HepG2 (cell line): ENCODE measurements around the gene POLE4. TPM values are rescaled to one million over a fixed set of nuclear protein-coding genes. Genes with fewer than 3 reads are reported as not detected.

Experiments
- ARHGAP35 ChIP-seq: sonication (generic); formaldehyde crosslinking; IDR thresholded peaks from 2 replicates; pipeline ENCODE4 v1.9.0; 2022; ENCODE audit warnings: mild to moderate bottlenecking, inconsistent platforms, moderate library complexity, missing genetic modification reagents, borderline replicate concordance
- ATF6 ChIP-seq: sonication (generic); formaldehyde crosslinking; conservative IDR thresholded peaks from 2 replicates; pipeline ENCODE4 v1.4.0; 2020; ENCODE audit warnings: missing genetic modification reagents
- DRAP1 ChIP-seq: IDR thresholded peaks from 2 replicates; pipeline ENCODE4 v1.6.1; 2016; ENCODE audit warnings: missing genetic modification reagents, missing compliant biosample characterization
- FOXP4 ChIP-seq: sonication (generic); formaldehyde crosslinking; IDR thresholded peaks from 2 replicates; pipeline ENCODE4 v1.4.0; 2020; ENCODE audit warnings: missing genetic modification reagents
- GABPB1 ChIP-seq: IDR thresholded peaks from 2 replicates; pipeline ENCODE4 v1.6.1; 2016; ENCODE audit warnings: mild to moderate bottlenecking, missing genetic modification reagents, moderate library complexity, missing compliant biosample characterization
- GPN1 ChIP-seq: sonication (generic); formaldehyde crosslinking; IDR thresholded peaks from 2 replicates; pipeline ENCODE4 v1.5.1; 2020; ENCODE audit warnings: missing genetic modification reagents, borderline replicate concordance
- HNRNPLL ChIP-seq: fragments of 200-400 bp; formaldehyde crosslinking; IDR thresholded peaks from 2 replicates; pipeline ENCODE4 v1.6.1; 2017; ENCODE audit warnings: mild to moderate bottlenecking, low read depth, low read length; ENCODE audit not compliant: poor library complexity, severe bottlenecking
- KDM2A ChIP-seq: sonication (generic); formaldehyde crosslinking; IDR thresholded peaks from 2 replicates; pipeline ENCODE4 v1.4.0; 2020; ENCODE audit warnings: low read depth, missing genetic modification reagents, borderline replicate concordance
- NKX3-1 ChIP-seq: sonication (generic); formaldehyde crosslinking; IDR thresholded peaks from 2 replicates; pipeline ENCODE4 v1.5.0; 2020; ENCODE audit warnings: missing genetic modification reagents
- PBX3 ChIP-seq: sonication (generic); formaldehyde crosslinking; IDR thresholded peaks from 2 replicates; pipeline ENCODE4 v1.8.1; 2023; ENCODE audit warnings: missing genetic modification reagents, inconsistent platforms, borderline replicate concordance
- TCF12 ChIP-seq, 2 experiments: fragments of 450-650 bp in 1 of 2; sonication (generic) in 1 of 2; formaldehyde crosslinking in 1 of 2; IDR thresholded peaks; 2 replicates each; pipeline versions ENCODE4 v1.6.1 to v1.8.0; 2017 to 2022; ENCODE audit warnings: antibody characterized with exemption in 1 of 2, mild to moderate bottlenecking in 1 of 2, missing genetic modification reagents in 1 of 2, moderate library complexity in 1 of 2
- TCF7 ChIP-seq: sonication (generic); IDR thresholded peaks from 2 replicates; pipeline ENCODE4 v1.6.1; 2016; ENCODE audit warnings: antibody characterized with exemption, low read depth
- U2AF1 ChIP-seq: fragments of 200-400 bp; formaldehyde crosslinking; optimal IDR thresholded peaks from 2 replicates; pipeline ENCODE3; 2017; ENCODE audit warnings: mild to moderate bottlenecking, low read depth, low read length
- ZFP1 ChIP-seq: IDR thresholded peaks from 2 replicates; pipeline ENCODE4 v1.6.1; 2016
- ZKSCAN5 ChIP-seq: sonication (generic); formaldehyde crosslinking; IDR thresholded peaks from 2 replicates; pipeline ENCODE4 v1.5.1; 2020; ENCODE audit warnings: mild to moderate bottlenecking, missing genetic modification reagents
- ZNF501 ChIP-seq: sonication (generic); formaldehyde crosslinking; IDR thresholded peaks from 2 replicates; pipeline ENCODE4 v1.5.1; 2020; ENCODE audit warnings: mild to moderate bottlenecking, moderate library complexity, missing genetic modification reagents
- ZNF792 ChIP-seq: IDR thresholded peaks from 2 replicates; pipeline ENCODE4 v1.6.1; 2016
- polyA plus RNA-seq, 8 experiments: library from polyadenylated mRNA; depleted of rRNA in 3 of 8; stranded (reverse) in 7 of 8; unstranded in 1 of 8; fragments of >200 nt; fragmentation: Illumina TruSeq in 4 of 8; extraction: Trizol in 4 of 8; gene quantifications; 2 replicates each; pipeline versions ENCODE4 v1.2.1 to v1.2.3, GENCODE V29; 2011 to 2016; ENCODE audit warnings: low read depth in 4 of 8, missing spikeins in 1 of 8, mixed read lengths in 1 of 8; ENCODE audit not compliant: insufficient read depth in 1 of 8
- total RNA-seq, 5 experiments: library from RNA; depleted of rRNA; stranded (reverse); fragments of >200 nt; fragmentation: Illumina TruSeq; extraction: Trizol; gene quantifications; 2 replicates each; pipeline ENCODE4 v1.2.3, GENCODE V29; 2016; ENCODE audit warnings: low read depth in 1 of 5

The POLE4 gene
- total and polyA plus RNA-seq, 2 of the 13 experiments (the other 11 are each of a cell fraction or from before 2014, with no cell fraction given) = 106 to 116 TPM

GRCh38 chr2:74908748-74909444 is 49.5 kb upstream of the POLE4 start (continued):
- TF ChIP-seq KDM2A (CRISPR knock-in tag) (0 out of 2 replicates have a peak, but pooled peaks have one; percentile 24), FOXP4 (CRISPR knock-in tag) (no peak), ATF6 (CRISPR knock-in tag) (no peak), ZNF792 (no peak), ARHGAP35 (CRISPR knock-in tag) (no peak), ZKSCAN5 (CRISPR knock-in tag) (no peak), U2AF1 (no peak), TCF7 (peak; percentile 22; the same call in 1 of the 2 replicates), GABPB1 (CRISPR knock-in tag) (no peak), DRAP1 (CRISPR knock-in tag) (peak; percentile 75; the same call in 1 of the 2 replicates), ZNF501 (peak; percentile 52; the same call in 1 of the 2 replicates), NKX3-1 (CRISPR knock-in tag) (no peak), HNRNPLL (peak; percentile 30), TCF12 (IDR thresholded peaks at IDR 0.05) (no peak), TCF12 (CRISPR knock-in tag; IDR thresholded peaks at IDR 0.05) (no peak), GPN1 (CRISPR knock-in tag) (no peak), PBX3 (no peak), ZFP1 (CRISPR knock-in tag) (no peak)
